Trophoblast cell (in vitro differentiated cells and primary cell): Measurements from ENCODE around the gene PPP4C.

Experiments
- DNase-seq, 2 donors: peaks; one replicate each; pipeline ENCODE4 v3.0.0-alpha.2; 2016
- H2AFZ ChIP-seq: 2 replicates; pipeline ENCODE4 v1.6.1; 2013; ENCODE audit warnings: low read length, moderate library complexity, mild to moderate bottlenecking; ENCODE audit not compliant: insufficient read depth, poor library complexity
- H2AK5ac ChIP-seq: 2 replicates; pipeline ENCODE4 v1.6.1; 2013; ENCODE audit warnings: mild to moderate bottlenecking, low read length
- H2BK120ac ChIP-seq: 2 replicates; pipeline ENCODE4 v1.6.1; 2013; ENCODE audit warnings: low read length, mild to moderate bottlenecking, moderate library complexity; ENCODE audit not compliant: insufficient read depth, poor library complexity
- H2BK12ac ChIP-seq: 2 replicates; pipeline ENCODE4 v1.6.1; 2013; ENCODE audit warnings: mild to moderate bottlenecking, low read length, moderate library complexity
- H2BK5ac ChIP-seq: 2 replicates; pipeline ENCODE4 v1.6.1; 2013; ENCODE audit warnings: low read length, low read depth, moderate library complexity, mild to moderate bottlenecking; ENCODE audit not compliant: poor library complexity
- H3K14ac ChIP-seq: 2 replicates; pipeline ENCODE4 v1.6.1; 2013; ENCODE audit warnings: mild to moderate bottlenecking, low read length
- H3K18ac ChIP-seq: 2 replicates; pipeline ENCODE4 v1.6.1; 2013; ENCODE audit warnings: mild to moderate bottlenecking, low read length
- H3K23ac ChIP-seq: 2 replicates; pipeline ENCODE4 v1.6.1; 2013; ENCODE audit warnings: low read length
- H3K27ac ChIP-seq: 2 replicates; pipeline ENCODE4 v1.5.1; 2013; ENCODE audit warnings: low read depth, mild to moderate bottlenecking, inconsistent platforms, low read length, moderate library complexity
- H3K27me3 ChIP-seq: 2 replicates; pipeline ENCODE4 v1.6.1; 2013; ENCODE audit warnings: inconsistent platforms, mild to moderate bottlenecking, low read length, moderate library complexity; ENCODE audit not compliant: insufficient read depth
- H3K36me3 ChIP-seq, 2 experiments: 1 replicate in 1 of 2; 2 replicates in 1 of 2; pipeline ENCODE4 v1.6.1; 2013; ENCODE audit warnings: low read length in 2 of 2, mild to moderate bottlenecking in 2 of 2, moderate library complexity in 1 of 2; ENCODE audit not compliant: insufficient read depth in 2 of 2, control insufficient read depth in 1 of 2
- H3K4ac ChIP-seq: 2 replicates; pipeline ENCODE4 v1.6.1; 2013; ENCODE audit warnings: low read depth, mild to moderate bottlenecking, low read length, moderate library complexity
- H3K4me1 ChIP-seq, 2 experiments: 1 replicate in 1 of 2; 2 replicates in 1 of 2; pipeline ENCODE4 v1.6.1; 2013; ENCODE audit warnings: low read length in 2 of 2, mild to moderate bottlenecking in 2 of 2, moderate library complexity in 1 of 2; ENCODE audit not compliant: insufficient read depth in 2 of 2, control insufficient read depth in 1 of 2
- H3K4me2 ChIP-seq: 2 replicates; pipeline ENCODE4 v1.6.1; 2013; ENCODE audit warnings: inconsistent platforms, mild to moderate bottlenecking, low read length, moderate library complexity
- H3K4me3 ChIP-seq: 2 replicates; pipeline ENCODE4 v1.5.1; 2013; ENCODE audit warnings: mild to moderate bottlenecking, low read depth, low read length, inconsistent platforms
- H3K79me1 ChIP-seq: one replicate; pipeline ENCODE4 v1.6.1; 2013; ENCODE audit warnings: low read length
- H3K79me2 ChIP-seq: 2 replicates; pipeline ENCODE4 v1.6.1; 2013; ENCODE audit warnings: low read length, mild to moderate bottlenecking; ENCODE audit not compliant: control insufficient read depth, insufficient read depth, poor library complexity
- H3K9ac ChIP-seq: 2 replicates; pipeline ENCODE4 v1.6.1; 2013; ENCODE audit warnings: mild to moderate bottlenecking, low read length
- H3K9me3 ChIP-seq: 2 replicates; pipeline ENCODE4 v1.6.1; 2013; ENCODE audit warnings: low read depth, mild to moderate bottlenecking, control low read depth, inconsistent platforms, low read length; ENCODE audit not compliant: insufficient read depth
- H4K12ac ChIP-seq: 2 replicates; pipeline ENCODE4 v1.6.1; 2013; ENCODE audit warnings: low read depth, mild to moderate bottlenecking, low read length, moderate library complexity
- H4K8ac ChIP-seq: 2 replicates; pipeline ENCODE4 v1.6.1; 2013; ENCODE audit warnings: low read depth, mild to moderate bottlenecking, low read length, moderate library complexity
- H4K91ac ChIP-seq: one replicate; pipeline ENCODE4 v1.6.1; 2013; ENCODE audit warnings: low read depth, mild to moderate bottlenecking, low read length, moderate library complexity
- WGBS: extraction: QIAGEN DNeasy Blood & Tissue Kit; methylation state at CpG from one replicate; pipeline ENCODE4 v1.1.7; 2013; ENCODE audit warnings: missing lambda C conversion rate; ENCODE audit not compliant: insufficient read length, insufficient coverage; ENCODE audit errors: extremely low coverage; 5-methylcytosine and 5-hydroxymethylcytosine counted together

Gene PPP4C

DNA sequence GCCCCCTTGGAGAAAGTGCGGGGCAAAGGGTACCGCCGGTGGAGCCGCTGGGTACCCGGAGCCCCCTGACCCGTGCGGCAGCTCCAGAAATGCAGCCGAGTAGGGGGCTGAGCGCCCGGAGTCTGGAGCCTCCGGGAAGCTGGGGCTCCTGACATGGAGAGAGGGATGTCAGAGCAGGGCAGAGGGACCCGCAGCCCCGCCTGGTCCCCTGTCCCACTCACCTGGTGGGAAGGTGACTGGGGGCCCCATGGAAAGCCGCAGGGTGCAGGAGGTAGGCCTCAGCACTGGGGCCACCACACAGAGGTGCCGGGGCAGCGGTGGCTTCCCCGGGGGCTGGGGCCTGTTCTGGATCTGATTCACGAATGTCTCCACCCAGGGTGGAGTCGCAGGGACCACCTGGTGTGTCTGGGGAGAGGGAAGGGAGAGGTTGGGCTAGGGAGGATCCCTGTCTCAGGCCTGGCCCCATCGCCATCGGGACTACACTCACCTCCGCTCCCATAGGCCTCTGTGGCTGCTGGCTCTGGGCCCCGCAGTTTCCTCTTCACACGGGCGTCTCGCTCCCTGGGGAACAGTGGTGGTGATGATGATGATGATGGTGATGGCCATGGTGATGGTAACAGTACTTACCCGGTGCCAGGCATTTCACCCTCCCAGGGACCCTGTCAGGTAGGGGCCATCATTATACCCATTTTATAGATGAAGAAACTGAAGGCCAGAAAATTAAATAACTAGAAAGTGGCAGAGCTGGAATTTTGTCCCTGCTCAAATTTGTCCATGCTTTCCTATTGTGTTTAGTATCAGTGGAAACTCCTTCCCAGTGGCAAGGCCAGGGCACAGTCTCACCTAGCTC lies 10.7 kb downstream of the PPP4C start:
- Histone ChIP-seq H4K91ac (no peak overlapping the region), H2BK120ac (no peak overlapping the region), H3K27ac (no peak overlapping the region), H3K36me3 (peaks cover 44% of the 10 kb centered on the region in 2 experiments), H3K18ac (no peak overlapping the region), H3K4me2 (no peak overlapping the region), H3K4me1 (peaks cover 11 to 19% of the 10 kb centered on the region in 2 experiments), H3K27me3 (no peaks in the 10 kb centered on the region), H3K23ac (no peak overlapping the region), H3K79me1 (peaks cover 14% of the 10 kb centered on the region), H4K8ac (no peak overlapping the region), H2BK12ac (no peak overlapping the region), H2BK5ac (no peak overlapping the region), H3K14ac (no peak overlapping the region), H2AFZ (no peak overlapping the region), H3K79me2 (peaks cover 3% of the 10 kb centered on the region), H3K4me3 (no peak overlapping the region), H2AK5ac (no peak overlapping the region), H3K9me3 (peaks cover 9% of the 10 kb centered on the region), H4K12ac (no peak overlapping the region), H3K9ac (no peak overlapping the region), H3K4ac (no peak overlapping the region)
- no CpG with 5 or more reads among the region's 27 CpGs for WGBS
- DNase-seq: no peak

DNA sequence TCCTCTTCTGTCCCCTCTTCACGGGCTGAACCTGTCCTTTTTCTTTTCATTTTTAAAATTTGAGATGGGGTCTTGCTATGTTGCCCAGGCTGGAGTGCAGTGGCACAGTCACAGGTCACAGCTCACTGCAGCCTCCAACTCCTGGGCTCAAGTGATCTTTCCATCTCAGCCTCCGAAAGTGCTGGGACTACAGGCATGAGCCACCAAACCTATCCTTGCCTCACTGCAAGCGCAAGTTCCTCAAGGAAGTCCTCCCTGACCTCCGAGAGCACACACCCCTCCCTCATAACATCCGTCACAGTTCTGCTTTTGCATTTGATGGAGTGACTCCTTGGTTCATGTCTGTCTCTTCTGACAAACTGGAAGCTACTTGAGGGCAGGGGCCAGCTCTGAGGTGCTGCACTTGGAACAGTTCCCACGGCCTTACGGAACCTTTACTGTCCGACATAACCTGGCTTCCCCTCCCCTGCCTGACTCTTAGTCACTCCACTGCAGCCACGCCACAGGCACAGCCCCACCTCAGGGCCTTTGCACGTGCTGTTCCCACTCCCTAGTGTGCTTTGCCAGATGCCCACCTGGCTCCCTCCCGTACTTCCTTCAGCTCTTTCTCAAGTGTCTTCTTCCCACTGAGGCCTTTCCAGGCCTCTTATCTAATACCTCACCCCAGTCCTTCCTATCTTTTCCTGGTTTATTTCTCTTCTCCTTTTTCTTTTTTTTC lies 11.5 kb downstream of the PPP4C start:
- H3K9me3 ChIP-seq: peaks cover 9% of the 10 kb centered on the region
- H2AK5ac ChIP-seq: no peak overlapping the region
- WGBS: no CpG with 5 or more reads among the region's 11 CpGs
- no peak overlapping the region for H3K4me3 ChIP-seq
- H2BK12ac ChIP-seq: no peak overlapping the region
- no peak overlapping the region for H3K14ac ChIP-seq
- H4K12ac ChIP-seq: no peak overlapping the region
- no peak overlapping the region for H2BK120ac ChIP-seq
- H3K4ac ChIP-seq: no peak overlapping the region
- peaks cover 7% of the 10 kb centered on the region for H3K79me2 ChIP-seq
- H4K8ac ChIP-seq: no peak overlapping the region
- H3K79me1 ChIP-seq: peaks cover 20% of the 10 kb centered on the region
- H3K4me2 ChIP-seq: no peak overlapping the region
- H3K36me3 ChIP-seq: peaks cover 40 to 41% of the 10 kb centered on the region in 2 experiments
- no peak overlapping the region for H2AFZ ChIP-seq
- no peaks in the 10 kb centered on the region for H3K27me3 ChIP-seq
- H4K91ac ChIP-seq: no peak overlapping the region
- peaks cover 14 to 23% of the 10 kb centered on the region in 2 experiments for H3K4me1 ChIP-seq
- H3K27ac ChIP-seq: no peak overlapping the region
- H3K23ac ChIP-seq: no peak overlapping the region
- no peak overlapping the region for H3K9ac ChIP-seq
- H2BK5ac ChIP-seq: no peak overlapping the region
- H3K18ac ChIP-seq: no peak overlapping the region
- no peak for DNase-seq

DNA sequence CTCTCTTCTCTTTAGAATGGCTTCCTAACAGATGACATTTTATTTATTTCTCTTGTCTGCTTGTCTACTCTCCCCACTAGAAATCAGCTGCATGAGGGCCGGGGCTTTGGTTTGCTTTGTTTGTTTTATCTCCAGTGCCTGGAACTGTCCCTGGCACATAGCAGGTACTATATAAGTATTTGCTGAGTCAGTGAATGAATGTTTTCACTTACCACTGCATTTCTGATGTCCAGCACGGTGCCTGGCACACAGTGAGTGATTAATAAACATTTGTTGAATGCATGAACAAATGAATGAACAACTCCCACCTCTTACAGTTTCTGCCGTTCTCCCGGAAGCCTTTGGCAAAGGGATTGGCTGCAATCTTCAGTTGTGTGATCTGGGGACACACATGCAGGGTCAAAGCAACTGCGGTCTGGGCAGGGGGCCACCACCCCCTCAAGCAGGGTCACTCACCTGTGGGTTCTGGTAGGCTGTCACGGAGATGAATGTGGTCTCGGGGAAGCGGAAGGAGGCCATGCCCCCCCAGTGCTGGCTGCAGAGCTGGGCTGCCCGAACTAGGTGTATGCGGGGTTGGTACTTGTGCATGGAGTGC lies 12.5 kb downstream of the PPP4C start:
- Histone ChIP-seq H3K18ac (no peak overlapping the region), H3K9ac (no peak overlapping the region), H3K14ac (no peak overlapping the region), H4K91ac (no peak overlapping the region), H3K4me1 (peaks cover 18 to 27% of the 10 kb centered on the region in 2 experiments), H3K4ac (no peak overlapping the region), H3K27me3 (no peaks in the 10 kb centered on the region), H3K79me2 (peaks cover 7% of the 10 kb centered on the region), H3K23ac (no peak overlapping the region), H3K9me3 (peaks cover 5% of the 10 kb centered on the region), H2BK12ac (no peak overlapping the region), H2AFZ (no peak overlapping the region), H3K27ac (no peak overlapping the region), H2BK120ac (no peak overlapping the region), H3K36me3 (peaks cover 30 to 31% of the 10 kb centered on the region in 2 experiments), H3K79me1 (peaks cover 22% of the 10 kb centered on the region), H3K4me2 (no peak overlapping the region), H4K12ac (no peak overlapping the region), H2BK5ac (no peak overlapping the region), H4K8ac (no peak overlapping the region), H2AK5ac (no peak overlapping the region), H3K4me3 (no peak overlapping the region)
- no peak for DNase-seq
- no CpG with 5 or more reads among the region's 10 CpGs for WGBS

DNA sequence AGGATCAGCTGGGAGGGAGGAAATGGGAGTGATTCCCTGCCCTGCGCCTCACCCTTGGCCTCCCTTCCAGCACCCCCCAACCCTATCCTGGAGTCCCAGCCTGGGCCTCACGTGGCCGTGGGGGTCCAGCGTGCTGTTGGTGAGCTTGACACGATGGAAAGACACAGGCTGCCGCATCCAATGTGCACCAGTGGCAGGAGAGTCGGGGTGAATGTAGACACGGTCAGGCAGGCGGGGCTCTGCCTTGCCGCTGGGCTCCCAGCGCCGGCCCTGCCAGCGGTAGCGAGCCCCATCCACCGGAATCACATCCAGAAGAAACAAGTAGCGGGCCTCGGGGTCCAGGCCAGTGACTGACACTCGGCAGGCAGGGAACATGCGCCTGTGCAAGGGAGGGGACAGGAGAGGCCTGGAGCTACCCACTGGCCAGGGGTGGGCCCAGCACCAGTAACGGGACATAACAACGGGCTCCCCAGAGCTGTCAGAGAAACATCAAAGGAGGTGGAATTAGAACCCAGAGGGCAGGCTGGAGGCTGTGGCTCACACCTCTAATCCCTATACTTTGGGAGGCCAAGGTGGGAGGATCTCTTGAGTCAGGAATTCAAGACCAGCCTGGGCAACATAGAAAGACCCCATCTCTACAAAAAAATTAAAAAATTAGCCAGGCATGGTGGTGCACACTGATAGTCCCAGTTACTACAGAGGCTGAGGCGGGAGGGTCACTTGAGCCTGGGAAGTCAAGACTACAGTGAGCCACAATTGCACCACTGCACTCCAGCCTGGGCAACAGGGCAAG lies 13.2 kb downstream of the PPP4C start:
- Histone ChIP-seq H3K14ac (no peak overlapping the region), H3K18ac (no peak overlapping the region), H2AK5ac (peak overlapping the region; percentile 8), H3K9me3 (peaks cover 4% of the 10 kb centered on the region), H2BK12ac (peak overlapping the region; percentile 32), H2AFZ (no peak overlapping the region), H4K12ac (no peak overlapping the region), H3K4me1 (peaks cover 18 to 27% of the 10 kb centered on the region in 2 experiments), H4K8ac (no peak overlapping the region), H3K36me3 (peaks cover 23 to 26% of the 10 kb centered on the region in 2 experiments), H3K9ac (no peak overlapping the region), H3K4ac (no peak overlapping the region), H3K23ac (no peak overlapping the region), H4K91ac (peak overlapping the region; percentile 52), H2BK5ac (no peak overlapping the region), H3K27me3 (no peaks in the 10 kb centered on the region), H3K4me2 (no peak overlapping the region), H2BK120ac (no peak overlapping the region), H3K27ac (peak overlapping the region; percentile 22), H3K79me1 (peaks cover 22% of the 10 kb centered on the region), H3K79me2 (peaks cover 7% of the 10 kb centered on the region), H3K4me3 (no peak overlapping the region)
- no CpG with 5 or more reads among the region's 22 CpGs for WGBS
- DNase-seq: no peak
